NCI-H2196 (cell line): Measurements from ENCODE around the gene CRB2.

Source experiments
- DNase-seq: peaks from one replicate; lab custom pipeline; 2025; ENCODE audit not compliant: unreplicated experiment; lab: John Stamatoyannopoulos, UW

CRB2 gene

DNA sequence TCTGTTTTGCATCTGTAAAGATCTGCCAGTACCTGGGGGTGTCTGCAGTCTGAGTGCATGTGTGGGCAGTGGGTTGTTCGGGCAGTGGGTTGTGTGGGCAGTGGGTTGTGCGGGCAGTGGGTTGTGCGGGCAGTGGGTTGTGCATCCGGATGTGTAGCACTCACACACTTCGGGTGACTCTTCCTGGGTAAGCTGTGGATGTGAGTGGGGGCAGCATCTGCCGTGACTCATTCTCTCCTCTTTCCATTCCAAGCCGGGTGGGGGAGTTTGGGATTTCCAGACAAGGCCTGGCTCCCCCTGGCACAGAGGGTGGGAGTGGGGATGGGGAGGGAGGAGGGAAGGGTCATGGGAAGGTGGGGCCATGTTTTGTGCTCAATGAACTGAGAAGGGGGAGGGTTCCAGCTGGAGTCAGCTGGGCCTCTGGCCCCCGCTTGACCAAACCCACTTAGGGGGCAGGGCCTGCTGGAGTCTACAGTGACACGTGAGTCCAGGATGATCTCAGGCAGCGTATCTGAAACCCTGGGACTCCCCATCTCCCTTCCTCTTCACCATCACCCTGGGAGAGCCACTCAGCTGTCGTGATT lies 8.3 kb downstream of the CRB2 start:
- no peak for DNase-seq

DNA sequence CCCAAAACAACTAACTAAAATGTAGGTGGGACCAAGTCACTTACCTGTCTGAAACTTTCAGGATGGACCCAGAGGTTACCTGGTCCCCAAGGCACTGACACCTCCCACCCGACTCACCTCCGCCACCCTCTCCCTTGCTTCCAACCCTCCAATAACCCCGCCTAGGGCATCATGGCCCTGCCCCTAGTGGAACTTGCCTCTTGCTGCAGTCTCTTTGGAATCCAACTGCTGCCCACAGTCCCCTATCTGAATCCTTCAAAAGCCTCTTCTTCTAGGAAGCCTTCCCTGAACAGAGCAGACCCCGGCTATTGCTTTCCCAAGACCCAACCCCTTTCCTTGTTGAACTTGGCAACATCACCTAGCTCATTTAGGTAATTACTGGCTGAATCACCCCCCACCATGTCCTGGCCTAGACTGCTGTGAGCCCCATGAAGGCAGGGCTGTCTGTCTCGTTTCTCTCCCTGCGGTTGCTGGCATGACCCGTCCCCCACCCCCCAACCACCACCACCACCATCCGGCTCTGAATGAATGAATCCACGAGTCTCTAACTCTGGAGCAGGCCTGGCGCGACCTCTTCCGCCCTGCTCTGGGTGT lies 9.4 kb downstream of the CRB2 start:
- DNase-seq = no peak

DNA sequence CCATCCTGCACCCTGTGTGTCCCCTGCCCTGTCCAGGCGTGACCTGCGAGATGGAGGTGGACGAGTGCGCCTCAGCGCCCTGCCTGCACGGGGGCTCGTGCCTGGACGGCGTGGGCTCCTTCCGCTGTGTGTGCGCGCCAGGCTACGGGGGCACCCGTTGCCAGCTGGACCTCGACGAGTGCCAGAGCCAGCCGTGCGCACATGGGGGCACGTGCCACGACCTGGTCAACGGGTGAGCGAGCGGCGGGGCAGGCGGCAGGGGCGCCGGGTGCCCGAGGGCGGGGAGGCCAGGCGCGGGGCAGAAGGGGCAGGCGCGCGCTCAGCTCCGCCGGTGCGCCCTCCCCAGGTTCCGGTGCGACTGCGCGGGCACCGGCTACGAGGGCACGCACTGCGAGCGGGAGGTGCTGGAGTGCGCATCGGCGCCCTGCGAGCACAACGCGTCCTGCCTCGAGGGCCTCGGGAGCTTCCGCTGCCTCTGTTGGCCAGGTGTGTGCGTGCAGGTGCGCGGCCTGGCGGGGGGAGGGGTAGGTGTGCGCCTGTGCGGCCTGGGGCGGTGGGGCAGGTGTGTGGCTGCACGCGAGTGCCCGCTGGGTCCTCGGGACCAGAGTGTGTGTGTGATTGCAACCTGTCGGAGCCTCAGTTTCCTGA lies 10.0 kb downstream of the CRB2 start:
- DNase-seq = no peak

DNA sequence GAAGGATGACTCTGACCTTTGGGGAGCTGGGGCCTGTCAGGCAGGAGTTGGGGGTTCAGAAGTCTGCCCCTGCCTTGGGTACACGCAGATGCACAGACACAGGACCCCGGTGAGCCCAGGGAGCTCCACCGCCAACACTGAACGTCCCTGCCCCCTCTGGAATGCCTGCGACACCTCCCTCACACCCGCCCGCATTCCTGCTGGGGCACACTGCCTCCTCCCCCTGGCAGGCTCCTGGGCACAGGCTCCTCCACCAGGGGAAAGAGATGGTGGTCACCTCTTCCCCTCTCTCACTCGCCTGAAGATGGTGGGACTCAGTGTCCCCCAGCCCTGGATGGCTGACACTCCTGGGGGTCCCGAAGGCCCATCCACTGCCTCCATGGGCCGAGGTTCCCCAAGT lies 12.0 kb downstream of the CRB2 start:
- no peak for DNase-seq

DNA sequence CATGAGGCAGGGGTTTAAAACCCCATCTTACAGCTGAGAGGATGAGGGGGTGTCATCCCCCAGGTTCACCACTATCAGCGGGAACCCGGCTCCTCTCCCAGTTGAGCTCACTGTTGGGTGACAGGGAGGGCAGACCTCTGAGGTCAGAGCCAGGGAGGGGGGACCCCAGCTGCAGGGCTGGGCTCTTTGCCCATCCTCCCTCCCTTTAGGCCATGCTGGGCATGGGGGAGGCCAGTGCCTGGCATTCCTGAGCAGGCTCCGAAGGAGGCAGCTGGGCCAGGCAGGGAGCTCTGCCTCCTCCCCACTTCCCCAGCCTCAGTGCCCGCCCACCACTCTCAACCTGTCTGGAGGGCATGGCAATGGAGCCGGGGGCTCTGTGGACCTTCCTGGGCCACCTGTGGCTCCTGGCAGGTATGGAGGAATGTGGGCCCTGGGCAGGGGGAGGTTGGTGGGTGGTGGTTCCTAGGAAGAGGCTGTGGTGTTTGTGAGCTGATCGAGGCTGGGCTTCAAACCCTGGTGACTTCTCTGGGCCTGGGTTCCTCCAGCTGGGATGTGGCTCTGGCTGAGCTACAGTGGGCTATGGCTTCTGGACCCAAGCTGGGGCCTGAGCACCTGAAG lies 12.6 kb downstream of the CRB2 start:
- no peak for DNase-seq

DNA sequence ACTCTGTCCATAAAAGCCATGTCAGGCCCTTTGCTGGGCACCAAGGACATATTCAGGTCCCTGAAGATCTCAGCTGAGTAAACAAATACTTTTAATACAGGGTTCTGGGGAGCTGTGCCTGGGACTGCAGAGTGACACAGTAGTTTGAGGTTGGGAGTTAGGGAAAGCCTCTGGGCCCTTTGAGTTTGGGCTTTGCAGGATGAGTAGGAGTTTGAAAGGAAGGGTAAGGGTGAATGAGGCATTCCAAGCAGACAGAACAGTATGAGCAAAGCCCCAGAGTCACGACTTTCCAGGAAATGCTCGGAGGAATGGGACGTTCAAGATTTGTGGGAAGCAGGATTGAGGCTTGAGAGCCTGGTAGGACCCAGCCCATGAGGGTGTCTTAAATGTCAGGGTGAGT lies 13.3 kb downstream of the CRB2 start:
- no peak for DNase-seq

DNA sequence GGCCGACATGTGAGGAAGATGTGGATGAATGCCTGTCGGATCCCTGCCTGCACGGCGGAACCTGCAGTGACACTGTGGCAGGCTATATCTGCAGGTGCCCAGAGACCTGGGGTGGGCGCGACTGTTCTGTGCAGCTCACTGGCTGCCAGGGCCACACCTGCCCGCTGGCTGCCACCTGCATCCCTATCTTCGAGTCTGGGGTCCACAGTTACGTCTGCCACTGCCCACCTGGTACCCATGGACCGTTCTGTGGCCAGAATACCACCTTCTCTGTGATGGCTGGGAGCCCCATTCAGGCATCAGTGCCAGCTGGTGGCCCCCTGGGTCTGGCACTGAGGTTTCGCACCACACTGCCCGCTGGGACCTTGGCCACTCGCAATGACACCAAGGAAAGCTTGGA lies 14.1 kb downstream of the CRB2 start:
- no peak for DNase-seq

DNA sequence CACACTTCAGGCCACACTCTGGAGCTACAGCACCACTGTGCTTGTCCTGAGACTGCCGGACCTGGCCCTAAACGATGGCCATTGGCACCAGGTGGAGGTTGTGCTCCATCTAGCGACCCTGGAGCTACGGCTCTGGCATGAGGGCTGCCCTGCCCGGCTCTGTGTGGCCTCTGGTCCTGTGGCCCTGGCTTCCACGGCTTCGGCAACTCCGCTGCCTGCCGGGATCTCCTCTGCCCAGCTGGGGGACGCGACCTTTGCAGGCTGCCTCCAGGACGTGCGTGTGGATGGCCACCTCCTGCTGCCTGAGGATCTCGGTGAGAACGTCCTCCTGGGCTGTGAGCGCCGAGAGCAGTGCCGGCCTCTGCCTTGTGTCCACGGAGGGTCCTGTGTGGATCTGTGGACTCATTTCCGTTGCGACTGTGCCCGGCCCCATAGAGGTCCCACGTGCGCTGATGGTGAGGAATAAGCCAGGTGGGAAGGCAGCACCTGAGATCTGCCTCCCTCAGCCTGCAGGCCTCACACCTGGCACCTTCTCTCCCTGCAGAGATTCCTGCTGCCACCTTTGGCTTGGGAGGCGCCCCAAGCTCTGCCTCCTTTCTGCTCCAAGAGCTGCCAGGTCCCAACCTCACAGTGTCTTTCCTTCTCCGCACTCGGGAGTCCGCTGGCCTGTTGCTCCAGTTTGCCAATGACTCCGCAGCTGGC lies 14.7 kb downstream of the CRB2 start:
- no peak for DNase-seq

DNA sequence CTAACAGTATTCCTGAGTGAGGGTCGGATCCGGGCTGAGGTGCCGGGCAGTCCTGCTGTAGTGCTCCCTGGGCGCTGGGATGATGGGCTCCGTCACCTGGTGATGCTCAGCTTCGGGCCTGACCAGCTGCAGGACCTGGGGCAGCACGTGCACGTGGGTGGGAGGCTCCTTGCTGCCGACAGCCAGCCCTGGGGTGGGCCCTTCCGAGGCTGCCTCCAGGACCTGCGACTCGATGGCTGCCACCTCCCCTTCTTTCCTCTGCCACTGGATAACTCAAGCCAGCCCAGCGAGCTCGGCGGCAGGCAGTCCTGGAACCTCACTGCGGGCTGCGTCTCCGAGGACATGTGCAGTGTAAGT lies 15.2 kb downstream of the CRB2 start:
- no peak for DNase-seq

DNA sequence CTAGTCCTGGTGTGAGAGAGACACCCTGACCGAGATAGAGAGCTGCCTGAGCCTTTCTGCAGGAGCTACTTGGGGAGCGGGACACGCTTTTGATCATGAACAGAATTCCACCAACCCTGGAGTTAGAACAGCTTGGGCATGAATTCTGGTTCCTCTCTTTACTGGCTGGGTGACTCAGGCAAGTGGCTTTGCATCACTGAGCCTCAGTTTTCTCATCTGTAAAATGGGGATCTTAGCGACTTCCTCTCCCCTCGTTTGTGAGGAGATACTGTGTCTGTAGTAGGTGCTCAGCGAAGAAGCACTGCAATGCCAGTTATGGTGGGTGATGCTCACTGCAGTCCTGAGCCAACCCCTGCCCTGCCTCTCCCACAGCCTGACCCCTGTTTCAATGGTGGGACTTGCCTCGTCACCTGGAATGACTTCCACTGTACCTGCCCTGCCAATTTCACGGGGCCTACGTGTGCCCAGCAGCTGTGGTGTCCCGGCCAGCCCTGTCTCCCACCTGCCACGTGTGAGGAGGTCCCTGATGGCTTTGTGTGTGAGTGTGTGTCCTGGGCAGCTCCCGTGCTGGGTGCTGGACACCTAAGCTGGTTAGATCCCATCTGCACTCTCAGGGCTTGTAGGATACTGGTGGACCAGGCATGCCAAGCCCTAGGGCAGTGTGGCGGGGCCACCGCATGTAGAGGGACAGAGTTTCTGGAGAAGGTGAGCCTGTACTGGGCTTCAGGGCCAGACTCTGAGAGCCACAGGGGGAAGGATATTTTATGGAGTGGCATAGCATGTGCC lies 16.0 kb downstream of the CRB2 start:
- no peak for DNase-seq

DNA sequence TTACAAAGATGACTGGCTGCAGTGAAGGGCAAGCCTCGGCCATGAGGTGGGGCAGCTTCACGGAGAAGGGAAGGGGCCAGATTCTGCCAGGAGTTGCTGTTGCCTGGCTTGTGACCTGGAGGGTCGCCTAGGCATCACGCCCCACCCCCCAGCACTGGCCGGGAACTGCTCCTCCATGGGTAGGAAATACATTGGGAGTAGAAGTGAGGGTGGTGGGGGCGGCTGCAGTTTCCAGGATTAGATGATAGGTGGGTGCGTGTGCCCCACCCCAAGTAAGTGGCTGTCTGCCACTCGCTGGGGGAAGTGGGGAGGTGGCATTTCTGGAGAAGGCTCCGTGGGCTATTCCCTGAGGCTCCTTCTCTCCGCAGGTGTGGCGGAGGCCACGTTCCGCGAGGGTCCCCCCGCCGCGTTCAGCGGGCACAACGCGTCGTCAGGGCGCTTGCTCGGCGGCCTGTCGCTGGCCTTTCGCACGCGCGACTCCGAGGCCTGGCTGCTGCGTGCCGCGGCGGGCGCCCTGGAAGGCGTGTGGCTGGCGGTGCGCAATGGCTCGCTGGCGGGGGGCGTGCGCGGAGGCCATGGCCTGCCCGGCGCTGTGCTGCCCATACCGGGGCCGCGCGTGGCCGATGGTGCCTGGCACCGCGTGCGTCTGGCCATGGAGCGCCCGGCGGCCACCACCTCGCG lies 16.9 kb downstream of the CRB2 start:
- no peak for DNase-seq

DNA sequence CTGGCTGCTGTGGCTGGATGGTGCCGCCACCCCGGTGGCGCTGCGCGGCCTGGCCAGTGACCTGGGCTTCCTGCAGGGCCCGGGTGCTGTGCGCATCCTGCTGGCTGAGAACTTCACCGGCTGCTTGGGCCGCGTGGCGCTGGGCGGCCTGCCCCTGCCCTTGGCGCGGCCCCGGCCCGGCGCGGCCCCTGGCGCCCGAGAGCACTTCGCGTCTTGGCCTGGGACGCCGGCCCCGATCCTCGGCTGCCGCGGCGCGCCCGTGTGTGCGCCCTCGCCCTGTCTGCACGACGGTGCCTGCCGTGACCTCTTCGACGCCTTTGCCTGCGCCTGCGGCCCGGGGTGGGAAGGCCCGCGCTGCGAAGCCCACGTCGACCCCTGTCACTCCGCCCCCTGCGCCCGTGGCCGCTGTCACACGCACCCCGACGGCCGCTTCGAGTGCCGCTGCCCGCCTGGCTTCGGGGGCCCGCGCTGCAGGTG lies 17.5 kb downstream of the CRB2 start:
- no peak for DNase-seq

DNA sequence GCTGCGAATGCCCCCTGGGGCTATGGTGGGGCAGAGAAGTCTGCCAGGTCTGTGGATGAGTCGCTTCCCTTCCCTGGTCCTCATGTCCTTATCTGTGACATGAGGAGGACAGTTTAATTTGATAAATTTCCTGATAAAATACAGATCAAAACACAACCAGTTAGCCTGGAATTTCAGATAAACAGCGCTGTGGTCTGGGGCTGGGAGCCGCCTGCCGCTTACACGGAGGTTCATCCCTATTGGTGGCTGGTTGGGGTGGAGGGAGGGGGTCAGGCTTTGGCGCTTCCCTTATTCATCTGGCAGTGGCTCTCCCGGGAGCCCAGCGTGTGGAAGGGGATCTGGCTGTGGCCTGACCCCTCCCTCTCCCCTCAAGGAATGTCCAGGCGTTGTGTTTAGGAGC lies 17.9 kb downstream of the CRB2 start:
- no peak for DNase-seq

DNA sequence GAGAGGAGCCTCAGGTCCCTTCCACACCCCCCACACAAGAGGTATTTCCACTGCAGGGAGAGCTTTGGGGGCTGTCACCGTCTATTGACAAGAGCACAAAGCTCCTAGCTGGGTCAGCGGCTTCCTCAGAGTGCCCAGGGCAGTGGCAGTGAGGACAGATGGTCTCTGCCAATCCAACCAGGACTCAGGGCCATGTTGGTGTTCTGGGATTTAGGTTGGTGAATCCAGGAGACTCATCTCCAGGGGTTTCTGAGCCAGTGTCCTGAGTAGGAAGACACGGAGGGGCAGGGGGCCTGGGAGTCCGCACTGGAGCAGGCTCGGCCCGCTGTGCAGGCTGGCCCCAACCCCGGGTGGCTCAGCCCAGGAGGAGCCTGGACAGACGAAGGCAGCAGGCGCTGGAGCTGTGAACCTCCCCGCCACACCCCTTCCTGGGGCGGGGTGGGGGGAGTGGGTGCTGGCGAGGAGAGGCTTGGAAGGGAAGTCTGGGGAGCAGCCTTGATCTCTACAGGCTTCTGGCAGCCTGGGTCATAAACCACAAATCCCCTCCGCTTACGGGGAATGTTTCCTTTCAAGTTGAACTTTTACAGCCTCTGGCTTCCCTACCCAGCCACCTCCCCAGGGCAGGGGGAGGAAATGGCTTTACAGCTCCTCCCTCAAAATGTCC lies 19.6 kb downstream of the CRB2 start:
- no peak for DNase-seq

DNA sequence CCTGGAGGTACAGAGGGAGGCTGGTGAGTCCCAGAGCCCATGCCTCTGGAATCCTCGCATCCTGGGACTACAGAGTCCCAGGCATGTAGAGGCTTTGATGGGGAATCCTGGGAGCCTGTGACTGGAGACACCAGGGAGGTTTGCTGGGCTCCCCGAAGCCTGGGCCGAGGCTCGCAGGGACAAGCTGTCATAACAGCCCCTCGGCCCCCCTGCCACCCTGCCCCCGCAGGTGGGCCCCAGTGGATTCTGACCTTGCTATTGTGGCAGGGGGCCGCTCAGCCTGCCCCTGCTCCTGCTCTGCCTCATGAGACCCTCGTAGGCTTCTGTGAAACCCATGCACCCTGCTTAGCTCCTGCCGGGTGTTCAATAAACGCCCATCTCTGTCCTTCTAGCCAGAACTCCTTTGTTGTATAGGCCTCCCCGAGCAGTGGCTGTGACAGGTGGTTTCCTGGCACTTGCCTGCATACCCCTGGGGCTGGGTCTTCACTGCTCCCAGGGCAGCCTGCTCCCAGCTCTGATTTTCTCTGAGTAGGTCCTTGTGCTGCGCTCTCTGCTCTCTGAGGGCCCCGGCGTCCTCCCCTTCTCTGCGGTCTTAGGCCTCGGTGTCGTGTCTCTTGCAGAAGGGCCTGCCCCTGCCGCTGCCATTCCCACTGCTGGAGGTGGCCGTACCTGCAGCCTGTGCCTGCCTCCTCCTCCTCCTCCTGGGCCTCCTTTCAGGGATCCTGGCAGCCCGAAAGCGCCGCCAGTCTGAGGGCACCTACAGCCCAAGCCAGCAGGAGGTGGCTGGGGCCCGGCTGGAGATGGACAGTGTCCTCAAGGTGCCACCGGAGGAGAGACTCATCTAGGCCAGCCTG lies 20.4 kb downstream of the CRB2 start:
- no peak for DNase-seq

DNA sequence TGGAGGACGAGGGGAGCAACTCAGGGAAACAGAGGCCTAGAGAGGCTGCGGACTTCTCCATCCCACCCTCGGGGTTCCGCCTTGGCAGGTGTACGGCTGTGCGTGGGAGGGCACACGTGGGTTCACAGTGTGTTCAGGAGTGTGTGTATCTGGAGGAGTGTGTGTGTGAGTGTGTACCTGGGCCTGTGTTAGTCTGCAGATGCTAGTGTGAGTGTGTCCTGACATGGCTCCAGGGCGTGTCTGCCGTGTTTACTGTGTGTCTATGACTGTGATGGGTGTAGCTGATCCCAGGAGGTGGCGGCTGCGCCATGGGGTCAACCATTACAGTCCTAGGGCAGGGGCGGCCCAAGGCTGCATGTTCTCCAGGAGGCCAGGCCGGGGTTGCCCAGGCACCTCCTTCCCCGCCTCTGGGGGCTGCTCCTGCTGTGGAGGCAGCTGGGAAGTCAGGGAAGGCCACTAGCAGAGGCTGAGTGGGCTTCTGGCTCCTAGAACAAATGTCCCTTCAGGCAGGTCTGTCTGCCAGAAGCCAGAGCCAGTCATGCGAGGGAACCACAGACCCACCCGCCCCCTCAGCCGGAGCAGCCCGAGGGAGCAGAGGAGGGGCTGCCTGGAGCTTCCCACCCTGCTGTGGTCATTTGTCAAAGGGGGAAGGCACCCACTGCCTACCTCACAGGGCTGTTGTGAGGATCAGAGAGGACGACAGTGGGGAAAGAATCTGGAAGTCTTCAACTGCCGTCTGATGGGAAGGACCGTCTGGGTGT lies 21.4 kb downstream of the CRB2 start:
- DNase-seq = no peak

DNA sequence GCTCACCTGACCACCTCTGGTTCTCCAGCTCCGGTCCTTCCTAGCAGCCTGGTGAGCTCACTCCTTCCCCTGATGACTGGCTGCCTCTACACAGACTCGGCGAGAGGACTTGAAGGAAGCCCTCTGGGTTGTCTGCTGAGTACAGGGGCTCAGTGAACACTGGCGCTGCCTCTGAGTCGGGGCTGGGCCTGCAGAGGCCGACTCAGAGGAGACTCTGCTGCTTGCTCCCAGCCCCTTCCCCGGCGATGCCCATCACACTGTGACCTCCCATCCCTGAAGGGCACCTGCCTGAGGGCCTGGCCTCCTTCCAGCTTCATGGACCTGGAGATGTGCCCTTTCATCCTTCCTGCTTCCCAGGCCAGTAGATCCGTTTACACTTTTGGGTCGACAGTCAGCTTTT lies 22.0 kb downstream of the CRB2 start:
- no peak for DNase-seq

DNA sequence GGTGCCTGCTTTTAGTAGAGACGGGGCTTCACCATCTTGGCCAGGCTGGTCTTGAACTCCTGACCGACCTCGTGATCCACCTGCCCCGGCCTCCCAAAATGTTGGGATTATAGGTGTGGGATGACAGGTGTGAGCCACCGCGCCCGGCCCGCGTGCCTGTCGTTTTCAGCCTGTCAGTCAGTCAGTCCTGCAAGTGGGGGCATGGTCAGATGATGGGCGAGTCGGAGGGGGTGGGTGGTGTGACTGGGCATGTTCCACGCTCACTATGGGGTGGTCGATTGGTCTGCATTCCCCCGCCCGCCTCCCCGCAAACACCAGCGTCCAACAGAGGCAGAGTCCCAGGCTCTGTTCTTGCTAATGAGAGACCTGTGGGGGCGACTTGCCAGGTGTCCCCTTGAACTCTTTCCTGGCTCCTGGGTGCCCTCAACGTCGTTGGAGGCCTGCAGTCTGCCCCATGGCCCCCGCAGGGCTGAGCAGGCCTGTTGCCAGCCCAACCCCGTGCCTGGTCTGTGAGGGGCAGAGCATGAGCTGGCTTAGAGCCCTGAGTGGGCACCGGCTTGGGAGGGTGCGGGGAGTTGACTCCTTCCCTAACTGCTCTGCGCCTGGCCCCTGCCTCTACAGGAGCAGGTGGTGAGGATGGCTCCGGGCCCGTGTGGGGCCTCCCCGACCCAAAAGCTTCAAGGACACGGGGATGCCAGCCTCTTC lies 23.1 kb downstream of the CRB2 start:
- no peak for DNase-seq
